Measurements from ENCODE around the gene KRTAP4-5. TPM values are rescaled to one million over a fixed set of nuclear protein-coding genes. Genes with fewer than 3 reads are reported as not detected.
"Not testable (repeated sequence)": the region's sequence is repeated elsewhere in the genome, so short reads cannot be mapped to it uniquely, and the experiment has no call there.

Gene KRTAP4-5
- polyA plus RNA-seq, 1 experiment, result not detected

- H3K27me3 ChIP-seq (ENCODE audit: control insufficient read depth, insufficient read depth, low read length), result no peaks in the 10 kb centered on the region
- TF ChIP-seq CTCF (IDR thresholded peaks at IDR 0.05; ENCODE audit: low read depth, low read length), result no peak
- peaks cover 18% of the 10 kb centered on the region for H3K9me3 ChIP-seq (ENCODE audit: control insufficient read depth, insufficient read depth, low read length)
- DNase-seq (ENCODE audit: low read depth, low spot score), result peak; percentile 29
- CTCF ChIA-PET, result no interaction called here
- no peak within 1 kb of the TSS for H3K4me3 ChIP-seq (ENCODE audit: low read depth, low read length)
- POLR2A ChIA-PET, result no interaction called here
- no peak within 1 kb of the TSS for H3K27ac ChIP-seq (ENCODE audit: low read depth, low read length)
Observed at GRCh38 chr17:41140360-41141131, 9.1 kb downstream of the KRTAP4-5 start, which contains the start of gene KRTAP4-6. KRTAP4-6 (minus strand) TSS chr17:41140544; CDS start chr17:41140487, 57 bp downstream.

GRCh38 chr17:41139865-41140264 is 9.8 kb downstream of the KRTAP4-5 start:
- DNase-seq (ENCODE audit: low read depth, low spot score); H3K4me3 ChIP-seq (ENCODE audit: low read depth, low read length); POLR2A ChIA-PET; H3K27me3 ChIP-seq (ENCODE audit: control insufficient read depth, insufficient read depth, low read length); CTCF ChIA-PET; H3K27ac ChIP-seq (ENCODE audit: low read depth, low read length): not testable (repeated sequence)
- H3K9me3 ChIP-seq (ENCODE audit: control insufficient read depth, insufficient read depth, low read length), result peaks cover 18% of the 10 kb centered on the region

- H3K27me3 ChIP-seq (ENCODE audit: control insufficient read depth, insufficient read depth, low read length), result no peaks in the 10 kb centered on the region
- DNase-seq (ENCODE audit: low read depth, low spot score), result no peak
- peak overlapping the region; percentile 80 for H3K27ac ChIP-seq (ENCODE audit: low read depth, low read length)
- ChIA-PET POLR2A (interaction anchor here (0.6 kb wide), 1 partner anchor 408 kb away, joined by 4 read pairs; no protein-coding TSS in a partner anchor), CTCF (no interaction called here)
- H3K9me3 ChIP-seq (ENCODE audit: control insufficient read depth, insufficient read depth, low read length), result no peaks in the 10 kb centered on the region
- H3K4me3 ChIP-seq (ENCODE audit: low read depth, low read length), result no peak overlapping the region
- no peak for TF ChIP-seq CTCF (IDR thresholded peaks at IDR 0.05; ENCODE audit: low read depth, low read length)
Observed at GRCh38 chr17:41133880-41134735, 15.5 kb downstream of the KRTAP4-5 start.

- no peak for TF ChIP-seq CTCF (IDR thresholded peaks at IDR 0.05; ENCODE audit: low read depth, low read length)
- Histone ChIP-seq H3K4me3 (ENCODE audit: low read depth, low read length) (no peak overlapping the region), H3K27ac (ENCODE audit: low read depth, low read length) (no peak overlapping the region), H3K9me3 (ENCODE audit: control insufficient read depth, insufficient read depth, low read length) (no peaks in the 10 kb centered on the region), H3K27me3 (ENCODE audit: control insufficient read depth, insufficient read depth, low read length) (no peaks in the 10 kb centered on the region)
- no peak for DNase-seq (ENCODE audit: low read depth, low spot score)
- ChIA-PET POLR2A (interaction anchor here (1.2 kb wide), 1 partner anchor 73 kb away, joined by 4 read pairs; no protein-coding TSS in a partner anchor), CTCF (interaction anchor here (0.8 kb wide), 1 partner anchor 84 kb away, joined by 3 read pairs; no protein-coding TSS in a partner anchor)
Observed at GRCh38 chr17:41131979-41132378, 17.6 kb downstream of the KRTAP4-5 start.

GRCh38 chr17:41127371-41127770 is 22.3 kb downstream of the KRTAP4-5 start:
- POLR2A ChIA-PET, result no interaction called here
- H3K27ac ChIP-seq (ENCODE audit: low read depth, low read length), result no peak overlapping the region
- CTCF ChIA-PET, result no interaction called here
- no peaks in the 10 kb centered on the region for H3K27me3 ChIP-seq (ENCODE audit: control insufficient read depth, insufficient read depth, low read length)
- H3K4me3 ChIP-seq (ENCODE audit: low read depth, low read length), result no peak overlapping the region
- no peak for TF ChIP-seq CTCF (IDR thresholded peaks at IDR 0.05; ENCODE audit: low read depth, low read length)
- no peak for DNase-seq (ENCODE audit: low read depth, low spot score)
- no peaks in the 10 kb centered on the region for H3K9me3 ChIP-seq (ENCODE audit: control insufficient read depth, insufficient read depth, low read length)
